Stimulated activated CD8-positive, alpha-beta memory T cell treated with anti-CD3 and anti-CD28 coated beads, Interleukin-2, amount 100 ng/mL, for 1 hour (primary cell): ENCODE data around the gene LPCAT2.
"Not testable (repeated sequence)": the region's sequence is repeated elsewhere in the genome, so short reads cannot be mapped to it uniquely, and the experiment has no call there.

Source experiments
- DNase-seq, 2 donors: peaks; one replicate each; pipeline ENCODE4 v3.0.0-alpha.2; 2020; ENCODE audit warnings: low read depth in 2 of 2

Gene LPCAT2

GRCh38 chr16:55605754-55606336 is 97.0 kb downstream of the LPCAT2 start:
- DNase-seq = no peak

GRCh38 chr16:55613613-55614335 is 104.9 kb downstream of the LPCAT2 start:
- no peak for DNase-seq

- no peak for DNase-seq
Measured at GRCh38 chr16:55615071-55615470, 106.2 kb downstream of the LPCAT2 start.

GRCh38 chr16:55615670-55616069 is 106.8 kb downstream of the LPCAT2 start:
- DNase-seq = not testable (repeated sequence)

GRCh38 chr16:55621771-55622170 is 112.9 kb downstream of the LPCAT2 start:
- DNase-seq = no peak

GRCh38 chr16:55622272-55622671 is 113.4 kb downstream of the LPCAT2 start:
- DNase-seq = no peak

- no peak for DNase-seq
Measured at GRCh38 chr16:55622930-55623561, 114.2 kb downstream of the LPCAT2 start.

GRCh38 chr16:55623640-55624039 is 114.8 kb downstream of the LPCAT2 start:
- DNase-seq = no peak

GRCh38 chr16:55624696-55625095 is 115.8 kb downstream of the LPCAT2 start:
- no peak for DNase-seq

- no peak for DNase-seq
Measured at GRCh38 chr16:55625843-55626242, 117.0 kb downstream of the LPCAT2 start.

- DNase-seq = no peak
Measured at GRCh38 chr16:55628306-55628968, 119.6 kb downstream of the LPCAT2 start.

GRCh38 chr16:55630774-55631173 is 121.9 kb downstream of the LPCAT2 start:
- DNase-seq = no peak

GRCh38 chr16:55632259-55632658 is 123.4 kb downstream of the LPCAT2 start:
- DNase-seq = no peak

GRCh38 chr16:55634193-55634592 is 125.3 kb downstream of the LPCAT2 start:
- no peak for DNase-seq
